GM23338 (cell line): Measurements from ENCODE around the gene NOP9. TPM values are rescaled to one million over a fixed set of nuclear protein-coding genes. Genes with fewer than 3 reads are reported as not detected.

ENCODE experiments used
- ATAC-seq: fragments of 200-7000 bp; cut with Tn5 transposase; 3 replicates; pipeline ENCODE4 v1.9.1; 2020
- DNase-seq: peaks from one replicate; pipeline ENCODE4 v3.0.0-alpha.2; 2015; ENCODE audit warnings: low spot score
- H2AFZ ChIP-seq: fragments of 200-600 bp; sonication (generic); 2 replicates; pipeline ENCODE4 v1.8.0; 2016; ENCODE audit warnings: antibody characterized with exemption, mild to moderate bottlenecking, moderate library complexity
- H3F3A ChIP-seq: fragments of 200-600 bp; sonication (generic); replicated peaks from 2 replicates; pipeline ENCODE4 v1.8.0; 2017; ENCODE audit warnings: antibody characterized with exemption, mixed run types, low read depth
- H3K27ac ChIP-seq: fragments of 200-600 bp; sonication (generic); 2 replicates; pipeline ENCODE4 v1.6.1; 2016; ENCODE audit warnings: low read depth
- H3K27me3 ChIP-seq: fragments of 200-600 bp; sonication (generic); 2 replicates; pipeline ENCODE4 v1.8.0; 2016; ENCODE audit warnings: mild to moderate bottlenecking, mixed run types, moderate library complexity; ENCODE audit not compliant: insufficient read depth
- H3K36me3 ChIP-seq: fragments of 200-600 bp; sonication (generic); 2 replicates; pipeline ENCODE4 v1.8.0; 2016; ENCODE audit warnings: mild to moderate bottlenecking; ENCODE audit not compliant: insufficient read depth
- H3K4me1 ChIP-seq: fragments of 200-600 bp; sonication (generic); 2 replicates; pipeline ENCODE4 v1.8.0; 2016; ENCODE audit warnings: mild to moderate bottlenecking, moderate library complexity; ENCODE audit not compliant: insufficient read depth
- H3K4me2 ChIP-seq: fragments of 200-600 bp; sonication (generic); 2 replicates; pipeline ENCODE4 v1.7.1; 2017; ENCODE audit warnings: mixed run types
- H3K4me3 ChIP-seq: fragments of 200-600 bp; sonication (generic); 2 replicates; pipeline ENCODE4 v1.6.1; 2016; ENCODE audit warnings: mixed run types
- H3K79me2 ChIP-seq: fragments of 200-600 bp; sonication (generic); replicated peaks from 2 replicates; pipeline ENCODE4 v1.8.0; 2017; ENCODE audit warnings: mild to moderate bottlenecking; ENCODE audit not compliant: insufficient read depth
- H3K9me2 ChIP-seq: fragments of 200-600 bp; sonication (generic); 2 replicates; pipeline ENCODE4 v1.8.0; 2017; ENCODE audit not compliant: insufficient read depth
- H4K20me1 ChIP-seq: fragments of 200-600 bp; sonication (generic); replicated peaks from 2 replicates; pipeline ENCODE4 v1.8.0; 2017; ENCODE audit warnings: mild to moderate bottlenecking; ENCODE audit not compliant: insufficient read depth
- H3K27ac Mint-ChIP-seq: 2 replicates; pipeline ENCODE4 v1.8.0; 2020; ENCODE audit warnings: inconsistent platforms, mild to moderate bottlenecking, moderate library complexity, mixed read lengths
- H3K27me3 Mint-ChIP-seq: 3 replicates; pipeline ENCODE4 v1.8.0; 2022; ENCODE audit warnings: low read depth, mild to moderate bottlenecking, moderate library complexity, mixed read lengths, inconsistent platforms; ENCODE audit not compliant: insufficient read depth, poor library complexity
- H3K36me3 Mint-ChIP-seq: 3 replicates; pipeline ENCODE4 v1.8.0; 2021; ENCODE audit warnings: low read depth, mild to moderate bottlenecking, inconsistent platforms, moderate library complexity, mixed read lengths
- H3K4me1 Mint-ChIP-seq: 3 replicates; pipeline ENCODE4 v1.8.0; 2020; ENCODE audit warnings: mild to moderate bottlenecking, inconsistent platforms, mixed read lengths
- H3K4me3 Mint-ChIP-seq: 3 replicates; pipeline ENCODE4 v1.8.0; 2021; ENCODE audit warnings: moderate library complexity, mild to moderate bottlenecking, inconsistent platforms, mixed read lengths
- H3K9me3 Mint-ChIP-seq: 3 replicates; pipeline ENCODE4 v1.8.0; 2020; ENCODE audit warnings: moderate library complexity, mild to moderate bottlenecking, inconsistent platforms, mixed read lengths
- CREB1 ChIP-seq: fragments of 250-450 bp; sonication (Bioruptor Pico); IDR thresholded peaks from 2 replicates; pipeline ENCODE4 v1.5.0; 2020; ENCODE audit warnings: low read depth, mild to moderate bottlenecking, moderate library complexity
- CTCF ChIP-seq, 2 experiments: fragments of 200-600 bp in 1 of 2; sonication (generic) in 1 of 2; conservative IDR thresholded peaks; 2 replicates each; pipeline versions ENCODE4 v1.5.1 to v1.6.1; 2016 to 2017; ENCODE audit warnings: antibody characterized with exemption in 2 of 2, low read depth in 2 of 2, mild to moderate bottlenecking in 2 of 2, moderate library complexity in 1 of 2
- EZH2 ChIP-seq: fragments of 200-600 bp; sonication (generic); IDR thresholded peaks from one replicate; pipeline ENCODE4 v1.8.0; 2017; ENCODE audit warnings: antibody characterized with exemption, mild to moderate bottlenecking, low read depth; ENCODE audit not compliant: unreplicated experiment
- EZH2phosphoT487 ChIP-seq: fragments of 200-600 bp; sonication (generic); IDR thresholded peaks from one replicate; pipeline ENCODE4 v1.8.1; 2018; ENCODE audit warnings: antibody characterized with exemption; ENCODE audit not compliant: unreplicated experiment
- JUNB ChIP-seq: IDR thresholded peaks from one replicate; pipeline ENCODE4 v1.6.1; 2016; ENCODE audit warnings: antibody characterized with exemption; ENCODE audit not compliant: unreplicated experiment
- NANOG ChIP-seq: IDR thresholded peaks from 2 replicates; pipeline ENCODE4 v1.6.1; 2016; ENCODE audit warnings: antibody characterized with exemption, borderline replicate concordance
- POLR2AphosphoS5 ChIP-seq: IDR thresholded peaks from 2 replicates; pipeline ENCODE4 v1.6.1; 2016; ENCODE audit warnings: antibody characterized with exemption, low read depth
- STAT1 ChIP-seq: IDR thresholded peaks from one replicate; pipeline ENCODE4 v1.6.1; 2016; ENCODE audit warnings: antibody characterized with exemption; ENCODE audit not compliant: unreplicated experiment
- ZNF114 ChIP-seq: fragments of 250-450 bp; sonication (Bioruptor Pico); IDR thresholded peaks from 2 replicates; pipeline ENCODE4 v1.5.0; 2020; ENCODE audit warnings: mild to moderate bottlenecking, moderate library complexity
- ZNF331 ChIP-seq: fragments of 250-450 bp; sonication (Bioruptor Pico); IDR thresholded peaks from 2 replicates; pipeline ENCODE4 v1.5.0; 2020; ENCODE audit warnings: low read depth, mild to moderate bottlenecking, moderate library complexity
- ZNF462 ChIP-seq: fragments of 250-450 bp; sonication (Bioruptor Pico); IDR thresholded peaks from 2 replicates; pipeline ENCODE4 v1.5.0; 2020; ENCODE audit warnings: mild to moderate bottlenecking, moderate library complexity
- polyA plus RNA-seq: library from polyadenylated mRNA; unstranded; fragments of >200 nt; fragmentation: Nextera tagmentation; extraction: Ambion mirVana; gene quantifications from 2 replicates; pipeline ENCODE4 v1.2.1, GENCODE V29; 2016
- total RNA-seq: library from RNA; depleted of rRNA; stranded (reverse); fragments of >200 nt; shearing (Covaris generic); gene quantifications from 2 replicates; pipeline ENCODE4 v1.2.3, GENCODE V29; 2014
- TF ChIP-seq, protein P1 (sequence below): IDR thresholded peaks from 2 replicates; pipeline ENCODE4 v1.6.1; 2016; ENCODE audit warnings: antibody characterized with exemption
- TF ChIP-seq, protein P2 (sequence below): IDR thresholded peaks from one replicate; pipeline ENCODE4 v1.6.1; 2018; ENCODE audit warnings: antibody characterized with exemption; ENCODE audit not compliant: unreplicated experiment

Gene NOP9
- total and polyA plus RNA-seq, 2 experiments from 2014 or later, result 7.9 to 32.8 TPM

DNA sequence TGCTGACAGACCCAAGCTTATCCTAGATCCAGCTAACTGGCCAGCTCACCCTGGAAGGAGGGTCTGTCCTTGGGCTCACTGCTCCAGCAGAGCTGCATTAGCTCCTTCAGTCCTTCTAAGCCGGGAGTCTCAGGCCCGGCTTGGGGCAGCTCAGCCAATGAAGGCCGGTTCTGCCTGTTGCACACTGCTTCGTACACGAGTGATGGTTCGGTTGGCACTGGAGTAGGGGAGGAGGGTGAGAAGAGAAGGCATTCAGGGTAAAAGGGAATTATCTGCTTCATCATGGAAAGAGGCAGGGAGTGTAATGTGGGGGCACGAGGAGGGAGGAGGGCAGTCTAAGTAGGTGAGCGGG is 38.1 kb downstream of the NOP9 start:
- H3K27ac ChIP-seq, result no peak overlapping the region
- no peak overlapping the region for H3K4me3 Mint-ChIP-seq
- peaks cover 17% of the 10 kb centered on the region for H3K4me1 Mint-ChIP-seq
- no peak overlapping the region for H3K27ac Mint-ChIP-seq
- peaks cover 100% of the 10 kb centered on the region for H3K27me3 ChIP-seq
- H3K36me3 ChIP-seq, result no peaks in the 10 kb centered on the region
- H3K36me3 Mint-ChIP-seq, result no peaks in the 10 kb centered on the region
- peaks cover 4% of the 10 kb centered on the region; the same call in 1 of the 2 replicates for H4K20me1 ChIP-seq
- H2AFZ ChIP-seq, result no peak overlapping the region
- H3F3A ChIP-seq, result 0 out of 2 replicates have a peak, but pooled peaks cover 7% of the 10 kb centered on the region
- no peaks in the 10 kb centered on the region for H3K9me3 Mint-ChIP-seq
- no peaks in the 10 kb centered on the region for H3K9me2 ChIP-seq
- H3K79me2 ChIP-seq, result no peaks in the 10 kb centered on the region
- H3K4me1 ChIP-seq, result peaks cover 25% of the 10 kb centered on the region; the same call in 1 of the 2 replicates
- no peak for TF ChIP-seq ZNF462 (CRISPR knock-in tag)
- no peak for TF ChIP-seq CREB1 (CRISPR knock-in tag)
- TF ChIP-seq JUNB, result no peak
- TF ChIP-seq, protein P1, sequence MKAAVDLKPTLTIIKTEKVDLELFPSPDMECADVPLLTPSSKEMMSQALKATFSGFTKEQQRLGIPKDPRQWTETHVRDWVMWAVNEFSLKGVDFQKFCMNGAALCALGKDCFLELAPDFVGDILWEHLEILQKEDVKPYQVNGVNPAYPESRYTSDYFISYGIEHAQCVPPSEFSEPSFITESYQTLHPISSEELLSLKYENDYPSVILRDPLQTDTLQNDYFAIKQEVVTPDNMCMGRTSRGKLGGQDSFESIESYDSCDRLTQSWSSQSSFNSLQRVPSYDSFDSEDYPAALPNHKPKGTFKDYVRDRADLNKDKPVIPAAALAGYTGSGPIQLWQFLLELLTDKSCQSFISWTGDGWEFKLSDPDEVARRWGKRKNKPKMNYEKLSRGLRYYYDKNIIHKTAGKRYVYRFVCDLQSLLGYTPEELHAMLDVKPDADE, result no peak
- TF ChIP-seq STAT1, result no peak
- no peak for TF ChIP-seq POLR2AphosphoS5
- TF ChIP-seq ZNF114, result no peak
- TF ChIP-seq CTCF (conservative IDR thresholded peaks at IDR 0.05; ENCODE audit: low read depth in 2 of 2), result no peak
- no peak for TF ChIP-seq NANOG
- TF ChIP-seq EZH2, result no peak
- TF ChIP-seq, protein P2, sequence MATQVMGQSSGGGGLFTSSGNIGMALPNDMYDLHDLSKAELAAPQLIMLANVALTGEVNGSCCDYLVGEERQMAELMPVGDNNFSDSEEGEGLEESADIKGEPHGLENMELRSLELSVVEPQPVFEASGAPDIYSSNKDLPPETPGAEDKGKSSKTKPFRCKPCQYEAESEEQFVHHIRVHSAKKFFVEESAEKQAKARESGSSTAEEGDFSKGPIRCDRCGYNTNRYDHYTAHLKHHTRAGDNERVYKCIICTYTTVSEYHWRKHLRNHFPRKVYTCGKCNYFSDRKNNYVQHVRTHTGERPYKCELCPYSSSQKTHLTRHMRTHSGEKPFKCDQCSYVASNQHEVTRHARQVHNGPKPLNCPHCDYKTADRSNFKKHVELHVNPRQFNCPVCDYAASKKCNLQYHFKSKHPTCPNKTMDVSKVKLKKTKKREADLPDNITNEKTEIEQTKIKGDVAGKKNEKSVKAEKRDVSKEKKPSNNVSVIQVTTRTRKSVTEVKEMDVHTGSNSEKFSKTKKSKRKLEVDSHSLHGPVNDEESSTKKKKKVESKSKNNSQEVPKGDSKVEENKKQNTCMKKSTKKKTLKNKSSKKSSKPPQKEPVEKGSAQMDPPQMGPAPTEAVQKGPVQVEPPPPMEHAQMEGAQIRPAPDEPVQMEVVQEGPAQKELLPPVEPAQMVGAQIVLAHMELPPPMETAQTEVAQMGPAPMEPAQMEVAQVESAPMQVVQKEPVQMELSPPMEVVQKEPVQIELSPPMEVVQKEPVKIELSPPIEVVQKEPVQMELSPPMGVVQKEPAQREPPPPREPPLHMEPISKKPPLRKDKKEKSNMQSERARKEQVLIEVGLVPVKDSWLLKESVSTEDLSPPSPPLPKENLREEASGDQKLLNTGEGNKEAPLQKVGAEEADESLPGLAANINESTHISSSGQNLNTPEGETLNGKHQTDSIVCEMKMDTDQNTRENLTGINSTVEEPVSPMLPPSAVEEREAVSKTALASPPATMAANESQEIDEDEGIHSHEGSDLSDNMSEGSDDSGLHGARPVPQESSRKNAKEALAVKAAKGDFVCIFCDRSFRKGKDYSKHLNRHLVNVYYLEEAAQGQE, result no peak
- no peak for TF ChIP-seq ZNF331 (CRISPR knock-in tag)
- no peak for TF ChIP-seq EZH2phosphoT487
- DNase-seq, result no peak
- H3K4me3 ChIP-seq, result no peak overlapping the region
- peaks cover 89% of the 10 kb centered on the region for H3K27me3 Mint-ChIP-seq
- no peak overlapping the region for H3K4me2 ChIP-seq
- ATAC-seq, result no peak
